ENCODE results near the gene PLSCR5. TPM values are rescaled to one million over a fixed set of nuclear protein-coding genes. Genes with fewer than 3 reads are reported as not detected.

Gene PLSCR5
- total RNA-seq, 1 donor = not detected

GRCh38 chr3:146560678-146561077, 44.5 kb downstream of the PLSCR5 start:
- no peak overlapping the region for H3K4me3 ChIP-seq (ENCODE audit: low read depth, low read length)

GRCh38 chr3:146559388-146559787, 45.8 kb downstream of the PLSCR5 start:
- DNase-seq (ENCODE audit: low read depth) = no peak
- no peak for TF ChIP-seq CTCF (IDR thresholded peaks at IDR 0.05; ENCODE audit: insufficient read depth, low read depth, low read length)
- no peak overlapping the region for H3K4me3 ChIP-seq (ENCODE audit: low read depth, low read length)

More at GRCh38 chr3:146560678-146561077, 44.5 kb downstream of the PLSCR5 start:
- DNase-seq (ENCODE audit: low read depth) = no peak
- no peak for TF ChIP-seq CTCF (IDR thresholded peaks at IDR 0.05; ENCODE audit: insufficient read depth, low read depth, low read length)

DNA sequence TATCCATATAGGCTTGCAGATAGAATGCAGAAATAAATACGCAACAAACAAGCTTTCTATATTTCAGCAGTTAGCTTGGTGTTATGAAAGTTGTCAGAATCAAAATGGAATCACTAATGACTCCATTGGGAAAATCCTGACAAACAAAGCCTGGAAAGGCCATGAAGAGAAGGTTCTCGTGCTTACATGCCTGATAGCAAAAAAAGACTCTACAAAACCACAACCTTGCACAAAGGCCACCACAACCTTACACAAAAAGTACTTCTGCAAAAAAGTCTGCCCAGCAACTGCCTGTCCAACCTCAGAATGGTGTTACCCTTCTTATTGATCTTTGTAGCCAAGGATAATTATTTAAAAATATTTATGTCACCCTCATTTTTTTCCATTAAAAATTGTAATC, 46.4 kb downstream of the PLSCR5 start:
- no peak for DNase-seq (ENCODE audit: low read depth)
- no peak overlapping the region for H3K4me3 ChIP-seq (ENCODE audit: low read depth, low read length)
- no peak for TF ChIP-seq CTCF (IDR thresholded peaks at IDR 0.05; ENCODE audit: insufficient read depth, low read depth, low read length)

DNA sequence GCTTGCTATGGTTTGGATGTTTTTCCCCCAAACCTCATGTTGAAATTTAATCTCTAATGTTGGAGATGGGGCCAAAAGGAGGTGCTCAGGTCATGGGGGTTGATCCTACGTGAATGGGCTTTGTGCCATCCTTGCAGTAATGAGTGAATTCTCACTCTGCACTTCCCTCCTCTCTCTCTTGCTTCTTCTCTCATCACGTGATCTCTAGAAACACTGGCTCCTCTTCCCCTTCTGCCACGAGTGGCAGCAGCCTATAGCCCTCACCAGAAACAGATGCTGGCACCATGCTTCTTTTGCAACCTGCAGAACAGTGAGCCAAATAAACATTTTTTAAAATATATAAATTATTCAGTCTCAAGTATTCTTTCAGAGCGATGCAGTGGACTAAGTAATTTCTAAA, 47.4 kb downstream of the PLSCR5 start:
- DNase-seq (ENCODE audit: low read depth) = no peak
- no peak overlapping the region for H3K4me3 ChIP-seq (ENCODE audit: low read depth, low read length)

DNA sequence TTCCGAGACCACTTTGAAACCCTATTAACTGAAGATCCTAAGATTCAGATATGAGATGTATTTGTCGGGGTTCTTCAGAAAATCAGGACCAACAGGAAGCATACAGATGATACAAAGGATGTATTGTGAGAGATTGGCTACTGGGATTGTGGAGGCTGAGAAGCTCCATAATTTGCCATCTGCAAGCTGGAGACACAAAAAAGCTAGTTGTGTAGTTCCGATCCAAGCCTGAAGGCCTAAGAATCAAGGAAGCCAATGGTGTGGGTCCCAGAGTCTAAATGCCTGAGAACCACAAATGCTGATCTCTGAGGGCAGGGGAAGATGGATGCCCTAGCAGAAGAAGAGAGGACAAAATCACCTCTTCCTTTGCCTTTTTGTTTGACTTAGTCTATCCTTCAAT, 49.8 kb downstream of the PLSCR5 start:
- H3K4me3 ChIP-seq (ENCODE audit: low read depth, low read length) = no peak overlapping the region
- TF ChIP-seq CTCF (IDR thresholded peaks at IDR 0.05; ENCODE audit: insufficient read depth, low read depth, low read length) = no peak
- no peak for DNase-seq (ENCODE audit: low read depth)

More for the DNA sequence above, 47.4 kb downstream of the PLSCR5 start:
- no peak for TF ChIP-seq CTCF (IDR thresholded peaks at IDR 0.05; ENCODE audit: insufficient read depth, low read depth, low read length)

- TF ChIP-seq CTCF (IDR thresholded peaks at IDR 0.05; ENCODE audit: insufficient read depth, low read depth, low read length) = no peak
- no peak overlapping the region for H3K4me3 ChIP-seq (ENCODE audit: low read depth, low read length)
- peak; percentile 35 for DNase-seq (ENCODE audit: low read depth)
These were observed 50.9 kb downstream of the PLSCR5 start for GRCh38 chr3:146554151-146554760.
